GM12801 (cell line): ENCODE measurements around the gene FBP1.

ENCODE experiments used
- TF ChIP-seq, protein P1 (sequence below): IDR thresholded peaks from one replicate; pipeline ENCODE4 v1.5.1; 2011; ENCODE audit warnings: control low read depth; ENCODE audit not compliant: insufficient read length; ENCODE audit errors: extremely low read depth

FBP1 gene

DNA sequence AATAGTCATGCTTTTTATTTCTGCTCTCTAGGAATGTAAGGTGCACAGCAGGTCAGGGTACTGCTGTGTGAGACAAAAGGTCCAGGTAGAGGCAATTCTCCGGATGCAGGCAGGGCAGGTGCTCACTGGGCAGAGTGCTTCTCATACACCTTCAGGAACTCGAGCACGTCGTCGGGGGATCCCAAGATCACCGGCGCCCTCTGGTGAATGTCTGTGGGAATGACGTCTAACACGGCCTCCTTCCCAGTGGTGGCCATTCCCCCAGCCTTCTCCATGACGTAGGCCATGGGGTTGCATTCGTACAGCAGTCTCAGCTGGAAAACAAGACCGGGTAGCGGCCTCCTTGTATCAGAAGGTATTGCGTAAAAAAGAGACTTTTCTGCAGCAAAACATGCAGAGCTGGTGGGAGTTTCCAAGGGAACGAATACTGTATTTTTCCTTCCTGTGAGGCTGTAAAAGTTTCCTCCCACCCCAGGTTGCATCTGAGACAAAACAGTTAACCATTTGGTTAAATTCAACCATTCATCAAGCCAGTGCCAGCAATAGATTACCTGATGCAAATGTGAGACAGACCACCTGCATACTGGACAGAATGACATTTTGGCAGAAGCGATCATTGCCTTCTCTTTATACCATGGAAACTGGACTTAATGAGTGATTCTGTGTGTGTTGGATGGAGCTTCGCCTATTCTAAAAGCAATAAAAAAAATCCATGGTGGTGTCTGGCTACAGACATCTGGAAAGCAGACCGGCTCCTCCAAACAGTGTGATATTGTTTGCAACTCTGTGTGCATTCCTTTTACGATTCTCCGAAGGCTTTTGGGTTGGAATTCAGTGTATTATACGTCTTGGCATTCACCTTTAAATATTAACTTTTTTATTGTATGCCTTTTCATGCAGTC lies 35.8 kb downstream of the FBP1 start:
- TF ChIP-seq, protein P1, sequence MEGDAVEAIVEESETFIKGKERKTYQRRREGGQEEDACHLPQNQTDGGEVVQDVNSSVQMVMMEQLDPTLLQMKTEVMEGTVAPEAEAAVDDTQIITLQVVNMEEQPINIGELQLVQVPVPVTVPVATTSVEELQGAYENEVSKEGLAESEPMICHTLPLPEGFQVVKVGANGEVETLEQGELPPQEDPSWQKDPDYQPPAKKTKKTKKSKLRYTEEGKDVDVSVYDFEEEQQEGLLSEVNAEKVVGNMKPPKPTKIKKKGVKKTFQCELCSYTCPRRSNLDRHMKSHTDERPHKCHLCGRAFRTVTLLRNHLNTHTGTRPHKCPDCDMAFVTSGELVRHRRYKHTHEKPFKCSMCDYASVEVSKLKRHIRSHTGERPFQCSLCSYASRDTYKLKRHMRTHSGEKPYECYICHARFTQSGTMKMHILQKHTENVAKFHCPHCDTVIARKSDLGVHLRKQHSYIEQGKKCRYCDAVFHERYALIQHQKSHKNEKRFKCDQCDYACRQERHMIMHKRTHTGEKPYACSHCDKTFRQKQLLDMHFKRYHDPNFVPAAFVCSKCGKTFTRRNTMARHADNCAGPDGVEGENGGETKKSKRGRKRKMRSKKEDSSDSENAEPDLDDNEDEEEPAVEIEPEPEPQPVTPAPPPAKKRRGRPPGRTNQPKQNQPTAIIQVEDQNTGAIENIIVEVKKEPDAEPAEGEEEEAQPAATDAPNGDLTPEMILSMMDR = no peak

DNA sequence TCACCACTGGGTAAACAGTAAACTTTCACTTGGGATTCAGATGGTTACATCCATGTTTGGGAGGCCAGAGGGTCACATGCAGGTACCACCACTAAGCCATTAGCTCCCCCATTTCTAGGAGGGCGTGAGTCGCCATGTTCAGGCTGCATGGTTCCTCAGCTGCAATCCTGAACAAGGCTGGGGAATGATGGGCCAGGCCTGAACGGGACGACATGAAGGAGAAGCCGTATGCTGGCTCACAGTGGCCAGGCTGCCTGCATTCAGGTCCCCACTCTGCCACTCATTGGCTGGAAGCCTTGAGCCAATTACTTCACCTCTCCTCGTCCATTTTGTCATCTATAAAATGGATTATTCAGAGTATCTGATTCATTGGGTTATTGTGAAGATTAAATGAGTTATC lies 36.7 kb downstream of the FBP1 start:
- TF ChIP-seq, protein P1 = no peak

- TF ChIP-seq, protein P1 = no peak
Observed at GRCh38 chr9:94600715-94601114, 38.6 kb downstream of the FBP1 start.

- TF ChIP-seq, protein P1 = no peak
Observed at GRCh38 chr9:94600258-94600657, 39.1 kb downstream of the FBP1 start.

DNA sequence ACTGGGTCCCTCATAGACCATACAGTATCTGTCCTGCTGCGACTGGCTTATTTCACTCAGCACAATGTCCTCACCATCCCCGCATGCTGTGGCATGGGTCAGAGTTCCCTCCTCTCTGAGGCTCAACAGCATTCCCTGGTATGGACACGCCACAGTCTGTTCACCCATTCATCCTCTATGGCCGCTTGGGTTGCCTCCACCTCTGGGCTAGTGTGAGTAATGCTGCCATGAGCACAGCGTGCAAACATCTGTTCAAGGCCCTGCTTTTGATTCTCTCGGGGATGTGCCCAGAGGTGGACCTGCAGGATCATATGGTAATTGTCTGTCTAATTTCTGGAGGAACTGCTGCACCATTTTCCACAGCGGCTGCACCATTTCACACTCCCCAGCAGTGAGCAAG lies 40.2 kb downstream of the FBP1 start:
- TF ChIP-seq, protein P1 = no peak

GRCh38 chr9:94593459-94594345 lies 45.6 kb downstream of the FBP1 start, which contains the start of gene FBP2:
Gene FBP2 (minus strand): TSS chr9:94593824. CDS start chr9:94593726, 98 bp downstream.
- TF ChIP-seq, protein P1 = no peak

GRCh38 chr9:94591876-94592275 lies 47.4 kb downstream of the FBP1 start:
- TF ChIP-seq, protein P1 = no peak
